Naive thymus-derived CD4-positive, alpha-beta T cell (primary cell): ENCODE results near the gene SC5D. TPM values are rescaled to one million over a fixed set of nuclear protein-coding genes. Genes with fewer than 3 reads are reported as not detected.

Experiments used
- ATAC-seq: fragments of 150-1000 bp; cut with Tn5 transposase; 2 replicates; pipeline ENCODE4 v1.10.0; 2021; ENCODE audit warnings: mild to moderate bottlenecking, moderate library complexity
- CTCF ChIA-PET: fragments of 350-600 bp; sonication (Branson Sonifier 250); formaldehyde crosslinking; loops from one replicate; lab custom pipeline; 2021; ENCODE audit warnings: antibody characterized with exemption; lab: Charles Lee
- POLR2A ChIA-PET: fragments of 350-600 bp; sonication (Branson Sonifier 250); formaldehyde crosslinking; loops from one replicate; lab custom pipeline; 2021; ENCODE audit warnings: antibody characterized with exemption, inconsistent platforms; lab: Charles Lee
- DNase-seq, 9 donors: peaks; one replicate each; pipeline versions ENCODE4 v3.0.0 to v3.0.0-alpha.2; 2020 to 2022; ENCODE audit warnings: mixed read lengths in 1 of 9
- H3K27ac ChIP-seq: one replicate; pipeline ENCODE4 v1.7.0; 2013; ENCODE audit warnings: mild to moderate bottlenecking, low read depth, low read length, moderate library complexity
- H3K27me3 ChIP-seq, 2 donors: one replicate each; pipeline ENCODE4 v1.7.0; 2013; ENCODE audit warnings: low read length in 2 of 2, mild to moderate bottlenecking in 2 of 2, moderate library complexity in 2 of 2; ENCODE audit not compliant: control insufficient read depth in 2 of 2, insufficient read depth in 2 of 2
- H3K36me3 ChIP-seq, 3 experiments: 1 replicate in 2 of 3; 2 replicates in 1 of 3; pipeline ENCODE4 v1.7.0; 2013; ENCODE audit warnings: low read length in 3 of 3, mild to moderate bottlenecking in 3 of 3, moderate library complexity in 1 of 3; ENCODE audit not compliant: insufficient read depth in 3 of 3, control insufficient read depth in 2 of 3
- H3K4me1 ChIP-seq, 2 donors: one replicate each; pipeline ENCODE4 v1.7.0; 2013; ENCODE audit warnings: low read length in 2 of 2, mild to moderate bottlenecking in 2 of 2, moderate library complexity in 1 of 2; ENCODE audit not compliant: control insufficient read depth in 2 of 2, insufficient read depth in 2 of 2
- H3K4me3 ChIP-seq: 2 replicates; pipeline ENCODE4 v1.7.0; 2013; ENCODE audit warnings: mild to moderate bottlenecking, low read length
- H3K9me3 ChIP-seq, 3 experiments: 1 replicate in 2 of 3; 2 replicates in 1 of 3; pipeline ENCODE4 v1.7.0; 2013; ENCODE audit warnings: low read length in 3 of 3; ENCODE audit not compliant: control insufficient read depth in 2 of 3
- H3K27ac Mint-ChIP-seq, 9 donors: one replicate each; pipeline ENCODE4 v1.8.0; 2020 to 2022; ENCODE audit warnings: mixed read lengths in 9 of 9, mild to moderate bottlenecking in 8 of 9, moderate library complexity in 5 of 9, inconsistent platforms in 2 of 9
- H3K27me3 Mint-ChIP-seq, 5 donors: one replicate each; pipeline ENCODE4 v1.8.0; 2021 to 2022; ENCODE audit warnings: mixed read lengths in 5 of 5, mild to moderate bottlenecking in 1 of 5
- H3K36me3 Mint-ChIP-seq, 5 donors: one replicate each; pipeline ENCODE4 v1.8.0; 2020 to 2022; ENCODE audit warnings: mixed read lengths in 5 of 5, mild to moderate bottlenecking in 3 of 5, inconsistent platforms in 1 of 5
- H3K4me1 Mint-ChIP-seq, 7 donors: one replicate each; pipeline ENCODE4 v1.8.0; 2020 to 2022; ENCODE audit warnings: mixed read lengths in 7 of 7, mild to moderate bottlenecking in 3 of 7, inconsistent platforms in 1 of 7
- H3K4me3 Mint-ChIP-seq, 10 donors: one replicate each; pipeline ENCODE4 v1.8.0; 2020 to 2022; ENCODE audit warnings: mild to moderate bottlenecking in 10 of 10, mixed read lengths in 10 of 10, moderate library complexity in 6 of 10, inconsistent platforms in 2 of 10
- H3K9me3 Mint-ChIP-seq, 11 donors: one replicate each; pipeline ENCODE4 v1.8.0; 2020 to 2022; ENCODE audit warnings: mixed read lengths in 11 of 11, mild to moderate bottlenecking in 4 of 11, inconsistent platforms in 1 of 11, moderate library complexity in 1 of 11
- intact Hi-C, 2 donors: fragments of 100-400 bp; cut with micrococcal nuclease; formaldehyde crosslinking; loops; one replicate each; pipeline ENCODE4 v1.15.1; 2023
- polyA plus RNA-seq, 2 donors: library from polyadenylated mRNA; unstranded; fragments of 300-500 nt; fragmentation: Illumina TruSeq; gene quantifications; one replicate each; pipeline ENCODE4 v1.2.3, GENCODE V29; 2021
- total RNA-seq, 6 experiments: library from RNA in 5 of 6; stranded (reverse) in 5 of 6; gene quantifications; 1 replicate in 5 of 6; 2 replicates in 1 of 6; pipeline ENCODE4 v1.2.3 and lab custom pipeline; 2021 to 2026

Gene SC5D
- total and polyA plus RNA-seq, 7 experiments from 2014 or later: 7.9 to 48.7 (median 21.8) TPM

GRCh38 chr11:121344824-121345223, 52.3 kb downstream of the SC5D start:
- ChIA-PET POLR2A (interaction anchor here (0.6 to 1.1 kb wide), 3 partner anchors 46 to 106 kb away, joined by 3 read pairs; no protein-coding TSS in a partner anchor), CTCF (interaction anchor here (1.4 kb wide), 1 partner anchor 15 kb away, joined by 3 read pairs; no protein-coding TSS in a partner anchor)
- no peak overlapping the region for H3K27ac ChIP-seq
- Mint-ChIP-seq H3K4me3 (no peak overlapping the region), H3K4me1 (peaks cover 0 to 24% (median 4%) of the 10 kb centered on the region in 7 donors), H3K27me3 (peaks cover 0 to 7% (median 0%) of the 10 kb centered on the region in 5 donors), H3K27ac (no peak overlapping the region), H3K36me3 (peaks cover 0 to 7% (median 0%) of the 10 kb centered on the region in 5 donors), H3K9me3 (peaks cover 0 to 4% (median 0%) of the 10 kb centered on the region in 11 donors)
- DNase-seq: no peak
- no peaks in the 10 kb centered on the region for H3K4me1 ChIP-seq
- no peaks in the 10 kb centered on the region for H3K27me3 ChIP-seq
- H3K36me3 ChIP-seq: no peaks in the 10 kb centered on the region
- no peaks in the 10 kb centered on the region for H3K9me3 ChIP-seq
- intact Hi-C loops: no loop called here
- no peak overlapping the region for H3K4me3 ChIP-seq
- ATAC-seq: no peak

GRCh38 chr11:121347094-121347493, 54.5 kb downstream of the SC5D start:
- ATAC-seq (no peak), DNase-seq (no peak)
- no peaks in the 10 kb centered on the region for H3K9me3 ChIP-seq
- intact Hi-C loops: no loop called here
- no peak overlapping the region for H3K4me3 ChIP-seq
- H3K27me3 ChIP-seq: no peaks in the 10 kb centered on the region
- ChIA-PET POLR2A (interaction anchor here (0.6 to 1.3 kb wide), 3 partner anchors 9 to 102 kb away, joined by 3 read pairs; no protein-coding TSS in a partner anchor), CTCF (interaction anchor here (0.6 kb wide), 1 partner anchor 96 kb away, joined by 7 read pairs; no protein-coding TSS in a partner anchor)
- peaks cover 0 to 4% (median 0%) of the 10 kb centered on the region in 11 donors for H3K9me3 Mint-ChIP-seq
- peaks cover 0 to 6% (median 0%) of the 10 kb centered on the region in 5 donors for H3K36me3 Mint-ChIP-seq
- H3K36me3 ChIP-seq: no peaks in the 10 kb centered on the region
- peak overlapping the region in 1 of 9 donors; percentile 46 for H3K27ac Mint-ChIP-seq
- H3K4me3 Mint-ChIP-seq: no peak overlapping the region
- no peak overlapping the region for H3K27ac ChIP-seq
- H3K4me1 Mint-ChIP-seq: peaks cover 0 to 9% (median 0%) of the 10 kb centered on the region in 7 donors
- no peaks in the 10 kb centered on the region for H3K4me1 ChIP-seq
- H3K27me3 Mint-ChIP-seq: peaks cover 0 to 10% (median 0%) of the 10 kb centered on the region in 5 donors

- Mint-ChIP-seq H3K27ac (peak overlapping the region in 1 of 9 donors; percentile 46), H3K9me3 (peaks cover 0 to 4% (median 0%) of the 10 kb centered on the region in 11 donors), H3K36me3 (peaks cover 0 to 6% (median 0%) of the 10 kb centered on the region in 5 donors), H3K4me1 (peaks cover 0 to 9% (median 0%) of the 10 kb centered on the region in 7 donors), H3K4me3 (no peak overlapping the region), H3K27me3 (peaks cover 0 to 10% (median 0%) of the 10 kb centered on the region in 5 donors)
- Histone ChIP-seq H3K36me3 (no peaks in the 10 kb centered on the region), H3K27ac (no peak overlapping the region), H3K4me1 (no peaks in the 10 kb centered on the region), H3K4me3 (no peak overlapping the region), H3K27me3 (no peaks in the 10 kb centered on the region), H3K9me3 (no peaks in the 10 kb centered on the region)
- intact Hi-C loops: no loop called here
- ChIA-PET CTCF (no interaction called here), POLR2A (interaction anchor here (0.6 to 1.3 kb wide), 4 partner anchors 9 to 122 kb away, joined by 3 to 9 read pairs (median 4); no protein-coding TSS in a partner anchor)
- no peak for DNase-seq
- no peak for ATAC-seq
Observed at GRCh38 chr11:121347813-121348212, 55.2 kb downstream of the SC5D start.

DNA sequence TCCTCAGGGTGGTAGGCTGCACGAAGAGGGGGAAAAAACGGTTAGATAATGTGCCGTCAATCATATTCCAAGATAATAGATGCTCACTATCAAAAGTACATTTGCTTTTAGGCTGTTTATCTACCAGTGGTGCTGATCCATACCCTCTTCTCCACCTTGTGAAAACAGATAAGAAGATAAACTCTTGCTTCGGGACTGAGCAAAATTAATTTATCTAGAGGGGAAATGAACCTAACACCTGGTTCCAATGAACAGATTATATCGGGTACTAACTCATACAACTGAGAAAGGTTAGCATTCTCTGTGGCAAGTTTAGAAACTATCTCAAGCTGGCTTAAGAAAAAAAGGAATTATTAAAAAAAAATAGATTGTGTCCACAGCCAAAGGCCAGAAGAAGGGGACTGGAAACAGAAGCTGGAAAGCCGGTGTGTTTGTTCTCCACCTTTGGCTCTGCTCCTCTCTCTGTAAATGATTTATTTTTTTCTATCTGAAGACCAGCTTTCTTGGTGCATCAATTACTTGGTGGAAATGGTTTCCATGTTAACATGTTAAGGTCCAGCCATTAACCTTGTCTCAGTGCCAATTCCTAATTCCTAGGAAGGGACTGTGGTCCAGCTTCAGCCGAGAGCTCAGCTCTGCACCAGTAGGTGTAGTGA, 55.8 kb downstream of the SC5D start:
- no peaks in the 10 kb centered on the region for H3K9me3 ChIP-seq
- no peaks in the 10 kb centered on the region for H3K4me1 ChIP-seq
- ChIA-PET CTCF (interaction anchor here (0.6 kb wide), 1 partner anchor 36 kb away, joined by 3 read pairs; no protein-coding TSS in a partner anchor), POLR2A (interaction anchor here (0.6 to 1.2 kb wide), 3 partner anchors 19 to 122 kb away, joined by 3 to 9 read pairs (median 5); no protein-coding TSS in a partner anchor)
- no peak overlapping the region for H3K27ac Mint-ChIP-seq
- peaks cover 0 to 4% (median 0%) of the 10 kb centered on the region in 11 donors for H3K9me3 Mint-ChIP-seq
- intact Hi-C loops: no loop called here
- H3K4me1 Mint-ChIP-seq: peaks cover 0 to 9% (median 0%) of the 10 kb centered on the region in 7 donors
- ATAC-seq (no peak), DNase-seq (no peak)
- H3K36me3 Mint-ChIP-seq: peaks cover 0 to 9% (median 0%) of the 10 kb centered on the region in 5 donors
- H3K4me3 Mint-ChIP-seq: no peak overlapping the region
- H3K4me3 ChIP-seq: no peak overlapping the region
- no peak overlapping the region for H3K27ac ChIP-seq
- no peaks in the 10 kb centered on the region for H3K36me3 ChIP-seq
- peaks cover 0 to 13% (median 0%) of the 10 kb centered on the region in 5 donors for H3K27me3 Mint-ChIP-seq
- H3K27me3 ChIP-seq: no peaks in the 10 kb centered on the region

- intact Hi-C loops: no loop called here
- no peaks in the 10 kb centered on the region for H3K36me3 ChIP-seq
- H3K27me3 ChIP-seq: no peaks in the 10 kb centered on the region
- POLR2A ChIA-PET: interaction anchor here (0.6 kb wide), 1 partner anchor 1707 kb away, joined by 3 read pairs; no protein-coding TSS in a partner anchor
- peaks cover 0 to 3% (median 0%) of the 10 kb centered on the region in 11 donors for H3K9me3 Mint-ChIP-seq
- no peak overlapping the region for H3K4me3 ChIP-seq
- peaks cover 0 to 13% (median 0%) of the 10 kb centered on the region in 5 donors for H3K27me3 Mint-ChIP-seq
- H3K4me1 Mint-ChIP-seq: peaks cover 0 to 5% (median 0%) of the 10 kb centered on the region in 7 donors
- CTCF ChIA-PET: no interaction called here
- peaks cover 0 to 4% (median 0%) of the 10 kb centered on the region in 5 donors for H3K36me3 Mint-ChIP-seq
- H3K27ac ChIP-seq: no peak overlapping the region
- DNase-seq: no peak
- no peaks in the 10 kb centered on the region for H3K9me3 ChIP-seq
- H3K27ac Mint-ChIP-seq: no peak overlapping the region
- H3K4me1 ChIP-seq: no peaks in the 10 kb centered on the region
- H3K4me3 Mint-ChIP-seq: no peak overlapping the region
- ATAC-seq: no peak
Observed at GRCh38 chr11:121349790-121350189, 57.2 kb downstream of the SC5D start.

DNA sequence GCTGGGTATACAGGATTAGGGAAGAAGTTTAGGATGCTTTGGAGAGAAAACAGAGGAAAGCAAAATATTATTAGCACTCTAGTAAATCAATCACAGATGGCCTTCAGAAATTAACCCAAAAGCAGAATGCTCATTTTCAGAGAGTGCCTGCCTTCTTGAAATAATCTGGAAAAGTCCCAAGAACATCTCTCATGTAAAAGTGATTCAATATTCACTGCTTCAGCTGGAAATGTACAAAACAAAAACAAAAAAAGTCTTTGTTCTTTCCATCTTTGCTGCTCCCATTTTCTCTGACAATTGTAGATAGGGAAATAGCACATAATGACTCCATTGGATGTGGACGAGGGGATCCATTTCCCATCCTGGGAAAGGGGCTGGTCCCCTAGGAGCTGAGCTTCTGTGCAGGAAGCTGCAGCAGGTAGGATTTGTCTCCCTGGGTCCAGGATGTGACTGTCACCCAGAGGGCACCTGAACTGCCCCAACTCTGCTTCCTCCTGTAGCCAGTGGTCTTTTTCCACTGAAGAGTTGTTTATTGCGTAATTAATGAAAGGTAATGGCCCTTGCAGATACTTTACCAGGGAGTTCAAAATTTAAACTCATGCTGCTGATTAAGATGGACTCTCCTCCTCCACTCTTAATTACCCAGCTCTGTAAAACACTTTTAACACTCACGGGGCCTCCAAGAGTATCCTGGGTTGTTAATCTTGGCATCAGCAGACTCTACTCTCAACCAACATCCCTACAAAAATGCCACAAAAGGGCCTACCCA, 57.9 kb downstream of the SC5D start:
- Mint-ChIP-seq H3K27me3 (peaks cover 0 to 13% (median 0%) of the 10 kb centered on the region in 5 donors), H3K27ac (no peak overlapping the region), H3K4me3 (no peak overlapping the region), H3K36me3 (peaks cover 0 to 4% (median 0%) of the 10 kb centered on the region in 5 donors), H3K9me3 (peaks cover 0 to 3% (median 0%) of the 10 kb centered on the region in 11 donors), H3K4me1 (peaks cover 0 to 5% (median 0%) of the 10 kb centered on the region in 7 donors)
- no peak overlapping the region for H3K4me3 ChIP-seq
- H3K9me3 ChIP-seq: no peaks in the 10 kb centered on the region
- POLR2A ChIA-PET: interaction anchor here (0.6 kb wide), 2 partner anchors 55 to 1706 kb away, joined by 3 read pairs; no protein-coding TSS in a partner anchor
- H3K36me3 ChIP-seq: no peaks in the 10 kb centered on the region
- DNase-seq (no peak), ATAC-seq (no peak)
- no peaks in the 10 kb centered on the region for H3K27me3 ChIP-seq
- CTCF ChIA-PET: no interaction called here
- intact Hi-C loops: no loop called here
- H3K4me1 ChIP-seq: no peaks in the 10 kb centered on the region
- no peak overlapping the region for H3K27ac ChIP-seq
